HepG2 (cell line): ENCODE results near the gene KRTAP20-1. TPM values are rescaled to one million over a fixed set of nuclear protein-coding genes. Genes with fewer than 3 reads are reported as not detected.

Source experiments
- ATAC-seq: fragments of 200-7000 bp; cut with Tn5 transposase; 3 replicates; pipeline ENCODE4 v1.9.1; 2020; ENCODE audit warnings: mild to moderate bottlenecking, moderate library complexity
- BruUV-seq: library from RNA; stranded (reverse); fragments of 400-500 nt; replicated peaks from 2 replicates; lab custom pipeline; 2021; lab: Mats Ljungman, UMichigan
- CTCF ChIA-PET: fragments of 300-600 bp; formaldehyde crosslinking; extraction: SDS; loops from one replicate; lab custom pipeline; 2021; ENCODE audit warnings: low total read pairs, inconsistent platforms, low intra/inter-chr PET ratio; lab: Yijun Ruan, JAX
- POLR2A ChIA-PET: fragments of 350-600 bp; sonication (Branson Sonifier 250); formaldehyde crosslinking; loops from one replicate; lab custom pipeline; 2020; ENCODE audit warnings: antibody characterized with exemption, inconsistent platforms; lab: Yijun Ruan, JAX
- DNase-seq: peaks from one replicate; pipeline ENCODE4 v3.0.0-alpha.2; 2015; ENCODE audit warnings: low spot score
- FAIRE-seq: peaks from 3 replicates; lab custom pipeline; 2011; peaks lifted over from hg19 to GRCh38; lab: Jason Lieb, UNC
- H2AFZ ChIP-seq: one replicate; pipeline ENCODE4 v1.6.1; 2011; ENCODE audit warnings: low read length, inconsistent platforms
- H3K27ac ChIP-seq: fragments of 300-600 bp; 3 replicates; pipeline ENCODE4 v1.8.0; 2011; ENCODE audit warnings: mixed run types, mild to moderate bottlenecking, mixed read lengths, low read length, inconsistent platforms; ENCODE audit not compliant: insufficient read depth; ENCODE audit errors: extremely low read length
- H3K27me3 ChIP-seq, 2 experiments: fragments of 200-600 bp in 1 of 2; 2 replicates in 1 of 2; 3 replicates in 1 of 2; pipeline versions ENCODE4 v1.6.0 to v1.8.0; 2011; ENCODE audit warnings: low read length in 2 of 2, mild to moderate bottlenecking in 2 of 2, moderate library complexity in 2 of 2, inconsistent platforms in 1 of 2; ENCODE audit not compliant: insufficient read depth in 2 of 2, control insufficient read depth in 1 of 2
- H3K36me3 ChIP-seq, 2 experiments: fragments of 200-600 bp in 1 of 2; replicated peaks in 1 of 2; 2 replicates in 1 of 2; 3 replicates in 1 of 2; pipeline versions ENCODE4 v1.5.1 to v1.8.0; 2011; ENCODE audit warnings: low read length in 2 of 2, inconsistent platforms in 1 of 2; ENCODE audit not compliant: insufficient read depth in 2 of 2, control insufficient read depth in 1 of 2
- H3K4me1 ChIP-seq: 2 replicates; pipeline ENCODE4 v1.5.1; 2012; ENCODE audit warnings: low read length, inconsistent platforms; ENCODE audit not compliant: insufficient read depth
- H3K4me2 ChIP-seq: 2 replicates; pipeline ENCODE4 v1.6.0; 2011; ENCODE audit warnings: low read depth, low read length, inconsistent platforms
- H3K4me3 ChIP-seq, 3 experiments: fragments of 200-600 bp in 1 of 3; sonication (generic), shearing (Covaris generic) in 1 of 3; replicated peaks in 1 of 3; 2 replicates each; pipeline ENCODE4 v1.5.1; 2011 to 2016; ENCODE audit warnings: low read length in 3 of 3, inconsistent platforms in 2 of 3, low read depth in 2 of 3, mild to moderate bottlenecking in 2 of 3, control low read depth in 1 of 3, mixed read lengths in 1 of 3; ENCODE audit not compliant: insufficient read depth in 1 of 3
- H3K79me2 ChIP-seq: one replicate; pipeline ENCODE4 v1.6.1; 2011; ENCODE audit warnings: low read length, inconsistent platforms; ENCODE audit not compliant: insufficient read depth
- H3K9ac ChIP-seq: 2 replicates; pipeline ENCODE4 v1.6.0; 2011; ENCODE audit warnings: mild to moderate bottlenecking, low read depth, low read length, inconsistent platforms; ENCODE audit not compliant: insufficient read depth
- H3K9me3 ChIP-seq: 2 replicates; pipeline ENCODE4 v1.5.1; 2012; ENCODE audit warnings: mild to moderate bottlenecking, low read length
- H4K20me1 ChIP-seq: 2 replicates; pipeline ENCODE4 v1.6.0; 2011; ENCODE audit warnings: inconsistent platforms, mild to moderate bottlenecking, low read length, moderate library complexity; ENCODE audit not compliant: insufficient read depth
- ATAD3A ChIP-seq: sonication (generic); formaldehyde crosslinking; IDR thresholded peaks from 2 replicates; pipeline ENCODE4 v1.4.0; 2020; ENCODE audit warnings: missing genetic modification reagents
- BATF2 ChIP-seq: sonication (generic); formaldehyde crosslinking; IDR thresholded peaks from 2 replicates; pipeline ENCODE4 v1.8.0; 2022; ENCODE audit warnings: mild to moderate bottlenecking, missing genetic modification reagents, moderate library complexity
- ISX ChIP-seq: sonication (generic); formaldehyde crosslinking; conservative IDR thresholded peaks from 2 replicates; pipeline ENCODE4 v1.5.0; 2020; ENCODE audit warnings: missing genetic modification reagents
- NBN ChIP-seq: fragments of 450-650 bp; conservative IDR thresholded peaks from 2 replicates; pipeline ENCODE4 v1.6.1; 2017
- NCOA5 ChIP-seq: sonication (generic); formaldehyde crosslinking; IDR thresholded peaks from 2 replicates; pipeline ENCODE4 v1.4.0; 2020; ENCODE audit warnings: missing genetic modification reagents
- PRMT3 ChIP-seq: sonication (generic); formaldehyde crosslinking; IDR thresholded peaks from 2 replicates; pipeline ENCODE4 v1.8.1; 2022; ENCODE audit warnings: low read depth, mild to moderate bottlenecking, moderate library complexity, missing genetic modification reagents, borderline replicate concordance
- SP140L ChIP-seq: sonication (generic); formaldehyde crosslinking; IDR thresholded peaks from 2 replicates; pipeline ENCODE4 v1.4.0; 2020; ENCODE audit warnings: missing genetic modification reagents, borderline replicate concordance
- ZBTB3 ChIP-seq: sonication (generic); formaldehyde crosslinking; IDR thresholded peaks from 2 replicates; pipeline ENCODE4 v1.4.0; 2020; ENCODE audit warnings: low read depth, mild to moderate bottlenecking, moderate library complexity, missing genetic modification reagents, borderline replicate concordance
- ZNF343 ChIP-seq: sonication (generic); formaldehyde crosslinking; IDR thresholded peaks from 2 replicates; pipeline ENCODE4 v1.4.0; 2020; ENCODE audit warnings: mild to moderate bottlenecking, missing genetic modification reagents
- ZNF607 ChIP-seq: sonication (generic); formaldehyde crosslinking; IDR thresholded peaks from 2 replicates; pipeline ENCODE4 v1.5.1; 2020; ENCODE audit warnings: missing genetic modification reagents, mild to moderate bottlenecking, borderline replicate concordance
- ZNF674 ChIP-seq: sonication (generic); formaldehyde crosslinking; IDR thresholded peaks from 2 replicates; pipeline ENCODE4 v1.5.0; 2020; ENCODE audit warnings: low read depth, mild to moderate bottlenecking, missing genetic modification reagents
- ZNF737 ChIP-seq: sonication (generic); formaldehyde crosslinking; IDR thresholded peaks from 2 replicates; pipeline ENCODE4 v1.5.0; 2020; ENCODE audit warnings: missing genetic modification reagents, mild to moderate bottlenecking, borderline replicate concordance
- ZNF792 ChIP-seq: IDR thresholded peaks from 2 replicates; pipeline ENCODE4 v1.6.1; 2016
- ZNF891 ChIP-seq: sonication (generic); formaldehyde crosslinking; IDR thresholded peaks from 2 replicates; pipeline ENCODE4 v1.5.0; 2020; ENCODE audit warnings: mild to moderate bottlenecking, missing genetic modification reagents
- WGBS: methylation state at CpG from one replicate; pipeline ENCODE4 v1.1.6; 2017; ENCODE audit warnings: low lambda C conversion rate; 5-methylcytosine and 5-hydroxymethylcytosine counted together
- in situ Hi-C: cut with HindIII; loops from 2 replicates; pipeline ENCODE4 v1.10.0; 2017; ENCODE audit warnings: low pct_unique_long_range_greater_than_20kb; ENCODE audit not compliant: extremely low pct_ligation_motif_present
- intact Hi-C: fragments of 100-400 bp; cut with micrococcal nuclease; formaldehyde crosslinking; loops from one replicate; pipeline ENCODE4 v1.10.0; 2022; ENCODE audit not compliant: unreplicated experiment
- polyA plus RNA-seq, 8 experiments: library from polyadenylated mRNA; depleted of rRNA in 3 of 8; stranded (reverse) in 7 of 8; unstranded in 1 of 8; fragments of >200 nt; fragmentation: Illumina TruSeq in 4 of 8; extraction: Trizol in 4 of 8; gene quantifications; 2 replicates each; pipeline versions ENCODE4 v1.2.1 to v1.2.3, GENCODE V29; 2011 to 2016; ENCODE audit warnings: low read depth in 4 of 8, missing spikeins in 1 of 8, mixed read lengths in 1 of 8; ENCODE audit not compliant: insufficient read depth in 1 of 8
- total RNA-seq, 5 experiments: library from RNA; depleted of rRNA; stranded (reverse); fragments of >200 nt; fragmentation: Illumina TruSeq; extraction: Trizol; gene quantifications; 2 replicates each; pipeline ENCODE4 v1.2.3, GENCODE V29; 2016; ENCODE audit warnings: low read depth in 1 of 5
- TF ChIP-seq, protein P1 (sequence below): sonication (generic); formaldehyde crosslinking; IDR thresholded peaks from 2 replicates; pipeline ENCODE4 v1.5.0; 2020; ENCODE audit warnings: missing genetic modification reagents, mild to moderate bottlenecking, borderline replicate concordance

The KRTAP20-1 gene
- total and polyA plus RNA-seq, 2 of the 13 experiments (the other 11 are each of a cell fraction or from before 2014, with no cell fraction given), result not detected

- ATAC-seq, result no peak
- H3K36me3 ChIP-seq, result no peaks in the 10 kb centered on the region
- no peak overlapping the region for H3K4me2 ChIP-seq
- POLR2A ChIA-PET, result no interaction called here
- in situ Hi-C loops, result no loop called here
- DNase-seq, result no peak
- H3K27me3 ChIP-seq, result no peaks in the 10 kb centered on the region
- TF ChIP-seq ISX (CRISPR knock-in tag), result no peak
- no peak for TF ChIP-seq SP140L (CRISPR knock-in tag)
- no peak for TF ChIP-seq ZNF737
- no peak for TF ChIP-seq ZNF792
- no peak for TF ChIP-seq PRMT3
- no peak for TF ChIP-seq ZNF674
- TF ChIP-seq BATF2 (CRISPR knock-in tag), result no peak
- TF ChIP-seq ZNF891, result no peak
- no peak for TF ChIP-seq ZBTB3 (CRISPR knock-in tag)
- no peak for TF ChIP-seq ZNF607 (CRISPR knock-in tag)
- no peak for TF ChIP-seq NBN
- no peak for TF ChIP-seq NCOA5
- TF ChIP-seq ZNF343 (CRISPR knock-in tag), result no peak
- TF ChIP-seq, protein P1, sequence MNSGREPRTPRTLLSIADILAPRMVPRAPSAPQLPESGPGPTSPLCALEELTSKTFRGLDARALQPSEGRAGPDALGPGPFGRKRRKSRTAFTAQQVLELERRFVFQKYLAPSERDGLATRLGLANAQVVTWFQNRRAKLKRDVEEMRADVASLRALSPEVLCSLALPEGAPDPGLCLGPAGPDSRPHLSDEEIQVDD, result no peak
- TF ChIP-seq ATAD3A (CRISPR knock-in tag), result no peak
- BruUV-seq, result no TSS peak
- FAIRE-seq, result no peak
- H3K27ac ChIP-seq, result no peak overlapping the region
- H3K79me2 ChIP-seq, result no peaks in the 10 kb centered on the region
- intact Hi-C loops, result no loop called here
- H3K4me3 ChIP-seq, result no peak overlapping the region
- no peaks in the 10 kb centered on the region for H4K20me1 ChIP-seq
- CTCF ChIA-PET, result no interaction called here
- peaks cover 87% of the 10 kb centered on the region for H3K9me3 ChIP-seq
- no peak overlapping the region for H2AFZ ChIP-seq
- 0% methylated on average over 1 of the region's 1 CpG for WGBS
- no peak overlapping the region for H3K9ac ChIP-seq
- H3K4me1 ChIP-seq, result no peaks in the 10 kb centered on the region
Observed at GRCh38 chr21:30629200-30629599, 13.0 kb downstream of the KRTAP20-1 start.
